CD14-positive monocyte (primary cell): Measurements from ENCODE around the gene RHEB. TPM values are rescaled to one million over a fixed set of nuclear protein-coding genes. Genes with fewer than 3 reads are reported as not detected.

ENCODE experiments used
- DNase-seq, 3 donors: peaks; one replicate each; pipeline ENCODE4 v3.0.0-alpha.2; 2011 to 2022
- H2AFZ ChIP-seq: 2 replicates; pipeline ENCODE4 v1.6.0; 2012; ENCODE audit warnings: mild to moderate bottlenecking, low read depth, low read length, inconsistent platforms; ENCODE audit not compliant: insufficient read depth, poor library complexity, severe bottlenecking
- H3K27ac ChIP-seq, 2 donors: 1 replicate in 1 of 2; 2 replicates in 1 of 2; pipeline ENCODE4 v1.5.1; 2012 to 2013; ENCODE audit warnings: low read length in 2 of 2, control low read depth in 1 of 2, inconsistent platforms in 1 of 2, low read depth in 1 of 2, mild to moderate bottlenecking in 1 of 2
- H3K27me3 ChIP-seq, 2 donors: one replicate each; pipeline versions ENCODE4 v1.6.0 to v1.6.1; 2011 to 2013; ENCODE audit warnings: low read length in 2 of 2; ENCODE audit not compliant: control insufficient read depth in 2 of 2, insufficient read depth in 2 of 2
- H3K36me3 ChIP-seq, 2 donors: replicated peaks in 1 of 2; 1 replicate in 1 of 2; 2 replicates in 1 of 2; pipeline versions ENCODE4 v1.5.1 to v1.6.1; 2012 to 2013; ENCODE audit warnings: low read length in 2 of 2, control low read depth in 1 of 2, inconsistent platforms in 1 of 2, mild to moderate bottlenecking in 1 of 2; ENCODE audit not compliant: insufficient read depth in 2 of 2, control insufficient read depth in 1 of 2
- H3K4me1 ChIP-seq, 2 donors: 1 replicate in 1 of 2; 2 replicates in 1 of 2; pipeline versions ENCODE4 v1.5.1 to v1.6.1; 2012 to 2013; ENCODE audit warnings: low read length in 2 of 2, control low read depth in 1 of 2, inconsistent platforms in 1 of 2, mild to moderate bottlenecking in 1 of 2, moderate library complexity in 1 of 2; ENCODE audit not compliant: insufficient read depth in 2 of 2, control insufficient read depth in 1 of 2
- H3K4me2 ChIP-seq: replicated peaks from 2 replicates; pipeline ENCODE3; 2012; ENCODE audit warnings: low read length, moderate library complexity, mild to moderate bottlenecking; ENCODE audit not compliant: poor library complexity, severe bottlenecking; ENCODE audit errors: extremely low read depth
- H3K4me3 ChIP-seq, 3 experiments: fragments of 200-600 bp in 1 of 3; sonication (generic) in 1 of 3; replicated peaks in 1 of 3; 1 replicate in 2 of 3; 2 replicates in 1 of 3; pipeline ENCODE4 v1.5.1; 2011 to 2013; ENCODE audit warnings: low read length in 3 of 3, mild to moderate bottlenecking in 3 of 3, control low read depth in 2 of 3, low read depth in 2 of 3, inconsistent platforms in 1 of 3, moderate library complexity in 1 of 3
- H3K79me2 ChIP-seq: 2 replicates; pipeline ENCODE4 v1.6.0; 2012; ENCODE audit warnings: mild to moderate bottlenecking, control low read depth, inconsistent platforms, low read length, moderate library complexity; ENCODE audit not compliant: insufficient read depth
- H3K9ac ChIP-seq: 2 replicates; pipeline ENCODE4 v1.6.0; 2017; ENCODE audit warnings: low read length, mild to moderate bottlenecking; ENCODE audit not compliant: insufficient read depth, poor library complexity, severe bottlenecking
- H3K9me3 ChIP-seq, 2 donors: replicated peaks in 1 of 2; 1 replicate in 1 of 2; 2 replicates in 1 of 2; pipeline versions ENCODE4 v1.5.1 to v1.6.1; 2012 to 2013; ENCODE audit warnings: low read length in 2 of 2, control low read depth in 1 of 2; ENCODE audit not compliant: control insufficient read depth in 1 of 2, insufficient read depth in 1 of 2
- H4K20me1 ChIP-seq: 2 replicates; pipeline ENCODE4 v1.6.0; 2012; ENCODE audit warnings: mild to moderate bottlenecking, low read length, control low read depth, moderate library complexity; ENCODE audit not compliant: insufficient read depth
- H3K27ac Mint-ChIP-seq, 7 donors: one replicate each; pipeline ENCODE4 v1.8.0; 2020; ENCODE audit warnings: mild to moderate bottlenecking in 7 of 7, mixed read lengths in 7 of 7, moderate library complexity in 6 of 7, inconsistent platforms in 2 of 7
- H3K27me3 Mint-ChIP-seq, 3 donors: one replicate each; pipeline ENCODE4 v1.8.0; 2021 to 2022; ENCODE audit warnings: low read depth in 3 of 3, mild to moderate bottlenecking in 3 of 3, mixed read lengths in 3 of 3, moderate library complexity in 3 of 3, inconsistent platforms in 1 of 3
- H3K36me3 Mint-ChIP-seq, 2 donors: one replicate each; pipeline ENCODE4 v1.8.0; 2020; ENCODE audit warnings: mixed read lengths in 2 of 2, inconsistent platforms in 1 of 2, mild to moderate bottlenecking in 1 of 2
- H3K4me1 Mint-ChIP-seq: one replicate; pipeline ENCODE4 v1.8.0; 2020; ENCODE audit warnings: mild to moderate bottlenecking, mixed read lengths
- H3K4me3 Mint-ChIP-seq, 2 donors: one replicate each; pipeline ENCODE4 v1.8.0; 2020; ENCODE audit warnings: mild to moderate bottlenecking in 2 of 2, mixed read lengths in 2 of 2, moderate library complexity in 1 of 2
- H3K9me3 Mint-ChIP-seq, 7 donors: one replicate each; pipeline ENCODE4 v1.8.0; 2020 to 2022; ENCODE audit warnings: mixed read lengths in 7 of 7, mild to moderate bottlenecking in 6 of 7, moderate library complexity in 6 of 7, inconsistent platforms in 2 of 7
- CTCF ChIP-seq: fragments of 200-600 bp; IDR thresholded peaks from one replicate; pipeline ENCODE4 v1.8.0; 2022; ENCODE audit warnings: antibody characterized with exemption, mild to moderate bottlenecking
- WGBS: methylation state at CpG from one replicate; pipeline ENCODE4 v1.1.5; 2013; ENCODE audit warnings: missing lambda C conversion rate; ENCODE audit not compliant: insufficient coverage; 5-methylcytosine and 5-hydroxymethylcytosine counted together
- intact Hi-C, 2 donors: fragments of 100-400 bp; cut with micrococcal nuclease; formaldehyde crosslinking; loops; one replicate each; pipeline versions ENCODE4 v1.15.0 to v1.15.1; 2023
- polyA plus RNA-seq, 3 donors: library from polyadenylated mRNA; depleted of rRNA in 1 of 3; unstranded in 2 of 3; stranded (reverse) in 1 of 3; fragments of 300-500 nt in 2 of 3; fragments of >200 nt in 1 of 3; fragmentation: Illumina TruSeq in 2 of 3; gene quantifications; 1 replicate in 2 of 3; 2 replicates in 1 of 3; pipeline ENCODE4 v1.2.3, GENCODE V29; 2012 to 2021

RHEB gene
- polyA plus RNA-seq, 3 donors, result 20.4 to 96.1 (median 95.8) TPM

- no peaks in the 10 kb centered on the region for H3K27me3 Mint-ChIP-seq
- H3K27ac Mint-ChIP-seq, result peak overlapping the region in 4 of 7 donors; percentile 27 to 74 (median 54)
- Histone ChIP-seq H3K27ac (peak overlapping the region in 1 of 2 donors; percentile 52), H3K27me3 (no peaks in the 10 kb centered on the region), H4K20me1 (peaks cover 100% of the 10 kb centered on the region), H2AFZ (no peak overlapping the region), H3K4me2 (no peak overlapping the region), H3K4me1 (peaks cover 14 to 25% of the 10 kb centered on the region in 2 donors), H3K9me3 (no peaks in the 10 kb centered on the region), H3K9ac (no peak overlapping the region), H3K79me2 (peaks cover 100% of the 10 kb centered on the region), H3K4me3 (no peak overlapping the region), H3K36me3 (no peaks in the 10 kb centered on the region)
- no peak for TF ChIP-seq CTCF
- no peak overlapping the region for H3K4me3 Mint-ChIP-seq
- WGBS, result no CpG with 5 or more reads among the region's 4 CpGs
- H3K36me3 Mint-ChIP-seq, result peaks cover 5 to 11% of the 10 kb centered on the region in 2 donors
- no peak for DNase-seq
- intact Hi-C loops, result no loop called here
- peaks cover 0 to 2% (median 0%) of the 10 kb centered on the region in 7 donors for H3K9me3 Mint-ChIP-seq
- H3K4me1 Mint-ChIP-seq, result peaks cover 52% of the 10 kb centered on the region
These were observed 14.9 kb downstream of the RHEB start for GRCh38 chr7:151504715-151505326.

DNA sequence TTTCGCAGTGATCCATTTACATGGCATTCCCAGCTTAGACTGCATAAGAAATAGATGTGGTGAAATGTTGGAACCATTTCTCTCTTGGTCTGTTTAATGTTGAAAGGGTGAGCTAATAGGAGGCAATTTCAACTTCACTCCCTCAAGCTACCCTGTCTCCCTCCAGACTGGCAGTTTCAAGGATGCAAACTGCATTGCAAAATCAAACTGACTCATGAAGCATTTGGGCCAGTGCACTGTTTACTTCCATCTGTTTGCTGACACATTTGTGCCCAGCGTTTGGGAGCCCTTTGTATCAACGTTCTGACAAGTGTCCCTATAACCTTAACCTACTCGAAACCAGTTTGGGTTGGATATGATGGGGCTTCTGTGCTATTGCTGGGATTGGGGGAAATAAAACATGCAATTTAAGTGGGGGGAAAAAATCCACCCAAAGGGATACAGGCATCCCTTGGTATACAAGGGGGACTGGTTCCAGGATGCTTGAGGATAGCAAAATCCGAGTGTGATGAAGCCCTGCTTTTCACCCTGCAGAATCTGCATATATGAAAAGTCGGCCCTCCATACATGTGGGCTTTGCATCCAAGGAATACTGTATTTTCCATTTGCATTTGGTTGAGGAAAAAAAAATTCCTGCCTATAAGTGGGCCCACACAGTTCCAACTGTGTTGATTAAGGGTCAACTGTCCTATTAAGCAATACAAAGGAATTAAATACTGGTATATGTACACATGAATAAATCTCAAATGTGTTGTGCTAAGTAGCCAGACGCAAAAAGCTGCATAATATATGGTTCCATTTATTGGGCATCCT lies 15.6 kb downstream of the RHEB start:
- Histone ChIP-seq H3K4me2 (no peak overlapping the region), H3K4me3 (no peak overlapping the region), H2AFZ (no peak overlapping the region), H3K9ac (no peak overlapping the region), H3K4me1 (peaks cover 14 to 25% of the 10 kb centered on the region in 2 donors), H3K27me3 (no peaks in the 10 kb centered on the region), H3K9me3 (no peaks in the 10 kb centered on the region), H4K20me1 (peaks cover 100% of the 10 kb centered on the region), H3K27ac (peak overlapping the region in 1 of 2 donors; percentile 52), H3K36me3 (no peaks in the 10 kb centered on the region), H3K79me2 (peaks cover 100% of the 10 kb centered on the region)
- Mint-ChIP-seq H3K27me3 (no peaks in the 10 kb centered on the region), H3K27ac (peak overlapping the region in 5 of 7 donors; percentile 30 to 79 (median 58)), H3K36me3 (peaks cover 5 to 11% of the 10 kb centered on the region in 2 donors), H3K4me3 (no peak overlapping the region), H3K4me1 (peaks cover 48% of the 10 kb centered on the region), H3K9me3 (peaks cover 0 to 2% (median 0%) of the 10 kb centered on the region in 7 donors)
- peak; percentile 61 to 78 (median 75) for DNase-seq
- TF ChIP-seq CTCF, result no peak
- intact Hi-C loops, result no loop called here
- 100% methylated on average over 1 of the region's 7 CpGs for WGBS
